ENCODE measurements around the gene RAB44.
"Not testable (repeated sequence)": the region's sequence is repeated elsewhere in the genome, so short reads cannot be mapped to it uniquely, and the experiment has no call there.

RAB44 gene

GRCh38 chr6:36697481-36697903 lies at the start of gene RAB44:
Gene RAB44 (plus strand): TSS chr6:36697826. CDS start chr6:36704236, 6,410 bp downstream.
- no peak for FAIRE-seq

GRCh38 chr6:36649086-36649485 lies 48.5 kb upstream of the RAB44 start:
- no peak for FAIRE-seq

- no peak for FAIRE-seq
Observed at GRCh38 chr6:36649701-36650484, 47.7 kb upstream of the RAB44 start.

- FAIRE-seq = no peak
Observed at GRCh38 chr6:36650848-36651478, 46.7 kb upstream of the RAB44 start.

- no peak for FAIRE-seq
Observed at GRCh38 chr6:36651659-36652379, 45.8 kb upstream of the RAB44 start.

- FAIRE-seq = not testable (repeated sequence)
Observed at GRCh38 chr6:36654469-36654868, 43.2 kb upstream of the RAB44 start.

- FAIRE-seq = no peak
Observed at GRCh38 chr6:36655085-36655724, 42.4 kb upstream of the RAB44 start.

GRCh38 chr6:36656441-36656840 lies 41.2 kb upstream of the RAB44 start:
- FAIRE-seq = no peak

GRCh38 chr6:36657271-36657670 lies 40.4 kb upstream of the RAB44 start:
- no peak for FAIRE-seq

- no peak for FAIRE-seq
Observed at GRCh38 chr6:36657942-36658544, 39.6 kb upstream of the RAB44 start.

- no peak for FAIRE-seq
Observed at GRCh38 chr6:36659271-36659670, 38.4 kb upstream of the RAB44 start.

- FAIRE-seq = no peak
Observed at GRCh38 chr6:36660771-36661471, 36.7 kb upstream of the RAB44 start.

GRCh38 chr6:36662380-36662779 lies 35.2 kb upstream of the RAB44 start:
- FAIRE-seq = no peak

GRCh38 chr6:36662827-36663256 lies 34.8 kb upstream of the RAB44 start:
- FAIRE-seq = no peak

GRCh38 chr6:36663504-36664446 lies 33.9 kb upstream of the RAB44 start:
- no peak for FAIRE-seq

GRCh38 chr6:36665180-36665579 lies 32.4 kb upstream of the RAB44 start:
- no peak for FAIRE-seq

- FAIRE-seq = no peak
Observed at GRCh38 chr6:36666287-36666686, 31.3 kb upstream of the RAB44 start.

GRCh38 chr6:36666826-36667591 lies 30.6 kb upstream of the RAB44 start:
- no peak for FAIRE-seq

GRCh38 chr6:36668591-36668990 lies 29.0 kb upstream of the RAB44 start:
- no peak for FAIRE-seq

- FAIRE-seq = no peak
Observed at GRCh38 chr6:36669002-36669401, 28.6 kb upstream of the RAB44 start.

All from colon (tissue), 2 donors.